Right lobe of liver (tissue), 4 donors: ENCODE data around the gene PTPRM.

Source experiments
- CTCF ChIP-seq, 4 donors: fragments of 200-600 bp in 3 of 4; fragments of 450-650 bp in 1 of 4; IDR thresholded peaks; one replicate each; pipeline versions ENCODE4 v1.5.1 to v1.8.0; 2016 to 2022; ENCODE audit warnings: antibody characterized with exemption in 4 of 4, mild to moderate bottlenecking in 2 of 4
- POLR2A ChIP-seq: fragments of 450-650 bp; IDR thresholded peaks from one replicate; pipeline ENCODE4 v1.6.1; 2017; ENCODE audit warnings: antibody characterized with exemption, mild to moderate bottlenecking
- donor health status: DM: no; HTN: no; CAD: no.
- donor health status: DM: no; HTN: no; CAD: no.
- donor health status: DM: no; HTN: yes; CAD: no.

GRCh38 chr18:8296886-8297616, 729.9 kb downstream of the PTPRM start:
- TF ChIP-seq CTCF (IDR thresholded peaks at IDR 0.05) (no peak), POLR2A (no peak)
